Suprapubic skin (tissue), 3 donors: ENCODE data around the gene HES2.

Experiments
- POLR2AphosphoS5 ChIP-seq, 3 donors: sonication (generic); formaldehyde crosslinking; IDR thresholded peaks; one replicate each; pipeline ENCODE4 v1.6.1; 2017; ENCODE audit warnings: antibody characterized with exemption in 3 of 3
- TF ChIP-seq, protein P1 (sequence below), 2 donors: fragments of 200-600 bp in 1 of 2; fragments of 450-650 bp in 1 of 2; sonication (generic) in 1 of 2; IDR thresholded peaks; one replicate each; pipeline ENCODE4 v1.5.1; 2016 to 2019; ENCODE audit warnings: antibody characterized with exemption in 2 of 2, mild to moderate bottlenecking in 1 of 2, moderate library complexity in 1 of 2

DNA sequence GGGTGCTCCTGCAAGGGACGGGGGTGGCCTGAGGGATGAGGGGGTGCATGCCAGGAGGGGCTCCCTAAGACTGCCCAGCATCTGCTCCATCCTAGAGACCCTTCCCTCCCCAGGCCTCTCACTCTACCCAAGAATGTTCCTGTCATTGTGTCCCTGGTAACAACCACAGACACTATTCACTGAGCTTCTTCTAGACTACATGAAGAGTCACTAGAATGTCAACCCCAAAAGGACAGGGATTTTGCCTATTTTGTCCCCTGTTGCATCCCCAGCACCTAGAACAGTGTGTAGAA lies 43.3 kb upstream of the HES2 start:
- no peak for TF ChIP-seq POLR2AphosphoS5 (IDR thresholded peaks at IDR 0.05)
- TF ChIP-seq, protein P1, sequence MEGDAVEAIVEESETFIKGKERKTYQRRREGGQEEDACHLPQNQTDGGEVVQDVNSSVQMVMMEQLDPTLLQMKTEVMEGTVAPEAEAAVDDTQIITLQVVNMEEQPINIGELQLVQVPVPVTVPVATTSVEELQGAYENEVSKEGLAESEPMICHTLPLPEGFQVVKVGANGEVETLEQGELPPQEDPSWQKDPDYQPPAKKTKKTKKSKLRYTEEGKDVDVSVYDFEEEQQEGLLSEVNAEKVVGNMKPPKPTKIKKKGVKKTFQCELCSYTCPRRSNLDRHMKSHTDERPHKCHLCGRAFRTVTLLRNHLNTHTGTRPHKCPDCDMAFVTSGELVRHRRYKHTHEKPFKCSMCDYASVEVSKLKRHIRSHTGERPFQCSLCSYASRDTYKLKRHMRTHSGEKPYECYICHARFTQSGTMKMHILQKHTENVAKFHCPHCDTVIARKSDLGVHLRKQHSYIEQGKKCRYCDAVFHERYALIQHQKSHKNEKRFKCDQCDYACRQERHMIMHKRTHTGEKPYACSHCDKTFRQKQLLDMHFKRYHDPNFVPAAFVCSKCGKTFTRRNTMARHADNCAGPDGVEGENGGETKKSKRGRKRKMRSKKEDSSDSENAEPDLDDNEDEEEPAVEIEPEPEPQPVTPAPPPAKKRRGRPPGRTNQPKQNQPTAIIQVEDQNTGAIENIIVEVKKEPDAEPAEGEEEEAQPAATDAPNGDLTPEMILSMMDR (IDR thresholded peaks at IDR 0.05): no peak
